PC-3 (cell line): ENCODE measurements around the gene UBA1.

Experiments
- CTCF ChIP-seq: fragments of 300-600 bp; sonication (generic); conservative IDR thresholded peaks from 2 replicates; pipeline ENCODE4 v1.5.1; 2017; ENCODE audit warnings: antibody characterized with exemption, low read depth, mild to moderate bottlenecking, low read length
- EZH2phosphoT487 ChIP-seq: fragments of 300-600 bp; sonication (generic); IDR thresholded peaks from 2 replicates; pipeline ENCODE4 v1.6.1; 2018; ENCODE audit warnings: mild to moderate bottlenecking, antibody characterized with exemption, low read length, borderline replicate concordance

GRCh38 chrX:47240619-47241018 is 47.0 kb downstream of the UBA1 start:
- no peak for TF ChIP-seq EZH2phosphoT487
- no peak for TF ChIP-seq CTCF
